ENCODE data around the gene RAMP3.

DNA sequence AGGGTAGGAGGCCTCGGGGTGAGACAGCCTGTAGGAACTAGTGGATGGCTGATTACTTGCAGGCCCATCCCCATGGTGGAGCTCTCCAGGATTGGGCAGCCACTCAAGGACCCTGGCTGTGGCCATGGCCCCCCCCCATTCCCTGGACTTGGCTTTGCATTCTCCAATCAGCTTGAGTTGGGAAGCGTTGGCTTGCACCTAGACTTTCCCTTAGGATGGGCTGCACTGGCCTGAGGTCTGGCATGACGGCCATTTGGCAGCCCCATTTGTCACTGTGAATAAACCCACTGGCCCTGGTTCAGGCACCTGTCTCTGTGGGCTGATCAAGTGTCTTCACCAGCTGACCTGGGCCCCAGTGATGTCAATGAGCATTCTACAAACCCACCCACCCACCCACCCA, 41.4 kb downstream of the RAMP3 start:
- TF ChIP-seq CTCF (IDR thresholded peaks at IDR 0.05), result no peak
- TF ChIP-seq POLR2AphosphoS5 (IDR thresholded peaks at IDR 0.05; ENCODE audit: low read depth, low read length), result no peak
- no peak for TF ChIP-seq REST (IDR thresholded peaks at IDR 0.05; ENCODE audit: insufficient read depth in 1 of 2, low read depth in 2 of 2, low read length in 1 of 2)

All from Panc1 (cell line).